HG02678 (cell line): ENCODE measurements around the gene SLC25A33.
A peak's percentile ranks its signal among the peaks of the same experiment; 100 is the strongest.
"Not testable (repeated sequence)": the region's sequence is repeated elsewhere in the genome, so short reads cannot be mapped to it uniquely, and the experiment has no call there.

Source experiments
- ATAC-seq: cut with Tn5 transposase; IDR thresholded peaks from one replicate; pipeline ENCODE4 v1.9.1; 2021; ENCODE audit warnings: mild to moderate bottlenecking, moderate library complexity; ENCODE audit not compliant: unreplicated experiment

Gene SLC25A33

GRCh38 chr1:9539165-9539828 is at the start of gene SLC25A33:
Gene SLC25A33 (plus strand): TSS chr1:9539465. CDS start chr1:9539692, 227 bp downstream.
- ATAC-seq: peak; percentile 95

- no peak for ATAC-seq
Measured at GRCh38 chr1:9490605-9491339, 48.5 kb upstream of the SLC25A33 start.

GRCh38 chr1:9493326-9493725 is 45.9 kb upstream of the SLC25A33 start:
- ATAC-seq: no peak

- no peak for ATAC-seq
Measured at GRCh38 chr1:9494936-9495758, 44.1 kb upstream of the SLC25A33 start.

- no peak for ATAC-seq
Measured at GRCh38 chr1:9495854-9496374, 43.4 kb upstream of the SLC25A33 start.

- ATAC-seq: no peak
Measured at GRCh38 chr1:9500756-9501754, 38.2 kb upstream of the SLC25A33 start.

GRCh38 chr1:9503001-9503675 is 36.1 kb upstream of the SLC25A33 start:
- no peak for ATAC-seq

- no peak for ATAC-seq
Measured at GRCh38 chr1:9505143-9505542, 34.1 kb upstream of the SLC25A33 start.

GRCh38 chr1:9506901-9507300 is 32.4 kb upstream of the SLC25A33 start:
- no peak for ATAC-seq

- ATAC-seq: no peak
Measured at GRCh38 chr1:9510130-9510529, 29.1 kb upstream of the SLC25A33 start.

- ATAC-seq: not testable (repeated sequence)
Measured at GRCh38 chr1:9515550-9515949, 23.7 kb upstream of the SLC25A33 start.

- ATAC-seq: no peak
Measured at GRCh38 chr1:9518454-9518998, 20.7 kb upstream of the SLC25A33 start.

- ATAC-seq: no peak
Measured at GRCh38 chr1:9520411-9520810, 18.9 kb upstream of the SLC25A33 start.

- no peak for ATAC-seq
Measured at GRCh38 chr1:9529190-9529589, 10.1 kb upstream of the SLC25A33 start.

GRCh38 chr1:9530320-9530719 is 8.9 kb upstream of the SLC25A33 start:
- no peak for ATAC-seq

GRCh38 chr1:9534953-9535352 is 4.3 kb upstream of the SLC25A33 start:
- no peak for ATAC-seq

GRCh38 chr1:9536301-9536700 is 3.0 kb upstream of the SLC25A33 start:
- no peak for ATAC-seq

GRCh38 chr1:9537863-9538668 is 1.2 kb upstream of the SLC25A33 start:
- ATAC-seq: no peak
